Measurements from ENCODE around the gene EEF2KMT. TPM values are rescaled to one million over a fixed set of nuclear protein-coding genes. Genes with fewer than 3 reads are reported as not detected.
"Not testable (repeated sequence)": the region's sequence is repeated elsewhere in the genome, so short reads cannot be mapped to it uniquely, and the experiment has no call there.

Gene EEF2KMT
- total and polyA plus RNA-seq, 9 of the 15 experiments (the other 6 are each of a cell fraction or from before 2014, with no cell fraction given): 4.2 to 22.7 (median 12.8) TPM

DNA sequence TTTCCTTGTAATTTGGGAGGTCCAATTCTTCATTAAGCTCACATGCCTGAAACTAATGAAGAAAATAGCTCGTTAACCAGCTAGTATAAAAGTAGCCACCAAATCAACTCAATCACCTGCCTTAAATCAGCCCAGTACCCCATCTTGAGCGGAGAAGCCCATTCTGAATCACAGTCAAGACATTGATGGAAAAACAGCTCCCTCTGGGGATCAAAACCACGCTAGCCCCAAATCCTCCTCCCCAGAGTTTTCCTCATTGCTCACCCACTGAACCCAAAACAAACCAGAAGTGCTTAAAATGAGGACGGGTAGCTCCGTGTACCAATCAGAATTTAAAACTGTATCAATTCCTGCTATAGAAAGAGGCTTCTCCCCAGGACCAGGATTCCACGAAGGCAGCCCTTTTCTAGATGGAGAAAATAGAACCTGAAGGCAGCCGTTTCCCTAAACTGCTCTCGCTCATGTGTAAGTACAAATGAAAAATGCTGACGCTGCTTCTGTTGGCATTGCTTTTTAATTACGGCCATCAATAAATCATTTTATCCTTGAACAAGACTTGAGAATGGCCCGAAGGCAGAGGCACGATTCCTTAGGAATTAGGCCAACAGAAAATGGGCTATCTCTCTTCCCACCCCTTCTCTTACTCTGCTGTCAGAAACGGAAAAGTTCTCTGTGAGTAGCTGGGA is 35.5 kb upstream of the EEF2KMT start:
- H3K27me3 ChIP-seq (ENCODE audit: control insufficient read depth in 2 of 2, insufficient read depth in 2 of 2, low read length in 2 of 2); POLR2A ChIA-PET; intact Hi-C loops (cut with micrococcal nuclease); BruUV-seq (replicated peaks); H3K4me2 ChIP-seq (ENCODE audit: insufficient read depth, low read length); in situ Hi-C loops (cut with MboI); H3K4me1 ChIP-seq (replicated peaks in 1 of 2; ENCODE audit: control insufficient read depth in 2 of 2, insufficient read depth in 2 of 2, low read length in 2 of 2); FAIRE-seq; H3K9ac ChIP-seq (ENCODE audit: insufficient read depth in 1 of 2, low read depth in 2 of 2, low read length in 2 of 2); CTCF ChIA-PET (ENCODE audit: low intra/inter-chr PET ratio); H3K9me3 ChIP-seq (replicated peaks; ENCODE audit: control insufficient read depth, insufficient read depth, low read depth, low read length); H3K9me1 ChIP-seq (ENCODE audit: control insufficient read depth, insufficient read depth, low read length); H3K27ac ChIP-seq (ENCODE audit: extremely low read depth, low read depth, low read length); H3K79me2 ChIP-seq (ENCODE audit: control insufficient read depth, insufficient read depth, low read length); H4K20me1 ChIP-seq (replicated peaks; ENCODE audit: control insufficient read depth, insufficient read depth, low read length); H3K4me3 ChIP-seq; H3K36me3 ChIP-seq (ENCODE audit: control insufficient read depth, insufficient read depth, low read length); H2AFZ ChIP-seq (ENCODE audit: low read depth, low read length); ATAC-seq: not testable (repeated sequence)
- DNase-seq (ENCODE audit: extremely low read depth in 1 of 4, low spot score in 3 of 4): peak in 1 of 4 experiments; percentile 7
- peak; percentile 51; the same call in 1 of the 2 replicates for TF ChIP-seq MAFG (tag; conservative IDR thresholded peaks at IDR 0.05)
- TF ChIP-seq, protein P1, sequence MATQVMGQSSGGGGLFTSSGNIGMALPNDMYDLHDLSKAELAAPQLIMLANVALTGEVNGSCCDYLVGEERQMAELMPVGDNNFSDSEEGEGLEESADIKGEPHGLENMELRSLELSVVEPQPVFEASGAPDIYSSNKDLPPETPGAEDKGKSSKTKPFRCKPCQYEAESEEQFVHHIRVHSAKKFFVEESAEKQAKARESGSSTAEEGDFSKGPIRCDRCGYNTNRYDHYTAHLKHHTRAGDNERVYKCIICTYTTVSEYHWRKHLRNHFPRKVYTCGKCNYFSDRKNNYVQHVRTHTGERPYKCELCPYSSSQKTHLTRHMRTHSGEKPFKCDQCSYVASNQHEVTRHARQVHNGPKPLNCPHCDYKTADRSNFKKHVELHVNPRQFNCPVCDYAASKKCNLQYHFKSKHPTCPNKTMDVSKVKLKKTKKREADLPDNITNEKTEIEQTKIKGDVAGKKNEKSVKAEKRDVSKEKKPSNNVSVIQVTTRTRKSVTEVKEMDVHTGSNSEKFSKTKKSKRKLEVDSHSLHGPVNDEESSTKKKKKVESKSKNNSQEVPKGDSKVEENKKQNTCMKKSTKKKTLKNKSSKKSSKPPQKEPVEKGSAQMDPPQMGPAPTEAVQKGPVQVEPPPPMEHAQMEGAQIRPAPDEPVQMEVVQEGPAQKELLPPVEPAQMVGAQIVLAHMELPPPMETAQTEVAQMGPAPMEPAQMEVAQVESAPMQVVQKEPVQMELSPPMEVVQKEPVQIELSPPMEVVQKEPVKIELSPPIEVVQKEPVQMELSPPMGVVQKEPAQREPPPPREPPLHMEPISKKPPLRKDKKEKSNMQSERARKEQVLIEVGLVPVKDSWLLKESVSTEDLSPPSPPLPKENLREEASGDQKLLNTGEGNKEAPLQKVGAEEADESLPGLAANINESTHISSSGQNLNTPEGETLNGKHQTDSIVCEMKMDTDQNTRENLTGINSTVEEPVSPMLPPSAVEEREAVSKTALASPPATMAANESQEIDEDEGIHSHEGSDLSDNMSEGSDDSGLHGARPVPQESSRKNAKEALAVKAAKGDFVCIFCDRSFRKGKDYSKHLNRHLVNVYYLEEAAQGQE (IDR thresholded peaks at IDR 0.05; ENCODE audit: borderline replicate concordance): peak; percentile 50
- TF ChIP-seq, protein P1 (CRISPR knock-in tag; IDR thresholded peaks at IDR 0.05; ENCODE audit: low read depth): not testable (repeated sequence)
- TF ChIP-seq, protein P2, sequence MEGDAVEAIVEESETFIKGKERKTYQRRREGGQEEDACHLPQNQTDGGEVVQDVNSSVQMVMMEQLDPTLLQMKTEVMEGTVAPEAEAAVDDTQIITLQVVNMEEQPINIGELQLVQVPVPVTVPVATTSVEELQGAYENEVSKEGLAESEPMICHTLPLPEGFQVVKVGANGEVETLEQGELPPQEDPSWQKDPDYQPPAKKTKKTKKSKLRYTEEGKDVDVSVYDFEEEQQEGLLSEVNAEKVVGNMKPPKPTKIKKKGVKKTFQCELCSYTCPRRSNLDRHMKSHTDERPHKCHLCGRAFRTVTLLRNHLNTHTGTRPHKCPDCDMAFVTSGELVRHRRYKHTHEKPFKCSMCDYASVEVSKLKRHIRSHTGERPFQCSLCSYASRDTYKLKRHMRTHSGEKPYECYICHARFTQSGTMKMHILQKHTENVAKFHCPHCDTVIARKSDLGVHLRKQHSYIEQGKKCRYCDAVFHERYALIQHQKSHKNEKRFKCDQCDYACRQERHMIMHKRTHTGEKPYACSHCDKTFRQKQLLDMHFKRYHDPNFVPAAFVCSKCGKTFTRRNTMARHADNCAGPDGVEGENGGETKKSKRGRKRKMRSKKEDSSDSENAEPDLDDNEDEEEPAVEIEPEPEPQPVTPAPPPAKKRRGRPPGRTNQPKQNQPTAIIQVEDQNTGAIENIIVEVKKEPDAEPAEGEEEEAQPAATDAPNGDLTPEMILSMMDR (IDR thresholded peaks at IDR 0.05 in 2 of 3, conservative IDR thresholded peaks at IDR 0.05 in 1 of 3; ENCODE audit: insufficient read depth in 2 of 3, low read depth in 1 of 3, low read length in 3 of 3): peak in 2 of 3 experiments; percentile 20 to 47; a peak in 2 of 6 replicates
- TF ChIP-seq RAD21 (CRISPR knock-in tag; conservative IDR thresholded peaks at IDR 0.05 in 1 of 2, IDR thresholded peaks at IDR 0.05 in 1 of 2): peak; percentile 28 to 60; a peak in 2 of 4 replicates
- TF ChIP-seq C11orf30 (IDR thresholded peaks at IDR 0.05; ENCODE audit: low read depth): peak; percentile 58; the same call in 1 of the 2 replicates
- TF ChIP-seq ZNF316 (IDR thresholded peaks at IDR 0.05): peak; percentile 72
- 4% methylated on average over 11 of the region's 13 CpGs for WGBS (ENCODE audit: insufficient coverage, low coverage, missing lambda C conversion rate)

All from K562 (cell line).